ENCODE data around the gene AXIN1.

DNA sequence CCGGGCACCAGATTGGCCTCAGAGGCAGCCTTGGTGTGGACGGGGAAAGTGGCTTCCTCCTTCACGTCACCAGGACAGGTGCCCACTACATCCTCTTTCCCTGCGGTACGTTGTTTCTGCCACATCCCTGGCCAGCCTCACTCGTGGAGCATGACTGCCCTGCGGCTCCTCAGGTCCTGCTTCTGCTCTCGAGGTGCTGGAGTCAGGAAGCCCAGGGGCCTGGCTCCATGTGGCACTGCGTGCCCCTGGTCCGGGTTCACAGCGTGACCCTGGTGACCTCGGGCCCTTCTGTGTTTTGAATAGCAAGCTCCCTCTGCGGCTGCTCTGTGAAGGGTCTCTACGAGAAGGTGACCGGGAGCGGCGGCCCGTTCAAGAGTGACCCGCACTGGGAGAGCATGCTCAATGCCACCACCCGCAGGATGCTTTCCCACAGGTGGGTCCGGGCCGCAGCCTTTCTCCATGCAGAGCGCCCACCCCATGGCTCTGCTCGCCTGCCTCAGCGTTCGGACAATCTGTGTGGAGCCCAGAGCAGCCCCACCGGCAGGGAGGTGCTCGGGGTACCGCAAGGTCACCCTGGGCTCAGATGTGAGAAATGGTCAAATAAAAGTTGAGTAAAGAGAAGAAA, 90.3 kb downstream of the AXIN1 start:
- TF ChIP-seq CTCF (IDR thresholded peaks at IDR 0.05) (no peak), POLR2AphosphoS5 (IDR thresholded peaks at IDR 0.05) (no peak)
